GM06990 (cell line): ENCODE data around the gene SPEF2.
"Not testable (repeated sequence)": the region's sequence is repeated elsewhere in the genome, so short reads cannot be mapped to it uniquely, and the experiment has no call there.

Experiments used
- DNase-seq: peaks from one replicate; pipeline ENCODE4 v3.0.0-alpha.2; 2011; ENCODE audit not compliant: insufficient read length; ENCODE audit errors: extremely low read depth
- H3K27me3 ChIP-seq: replicated peaks from 2 replicates; pipeline ENCODE4 v1.6.0; 2011; ENCODE audit warnings: low read length; ENCODE audit not compliant: control insufficient read depth, insufficient read depth
- H3K36me3 ChIP-seq: 2 replicates; pipeline ENCODE4 v1.5.1; 2011; ENCODE audit warnings: low read length; ENCODE audit not compliant: control insufficient read depth, insufficient read depth
- H3K4me3 ChIP-seq: replicated peaks from 2 replicates; pipeline ENCODE4 v1.5.1; 2011; ENCODE audit warnings: low read depth, mild to moderate bottlenecking, control low read depth, low read length
- TF ChIP-seq, protein P1 (sequence below): IDR thresholded peaks from 2 replicates; pipeline ENCODE4 v1.5.1; 2011; ENCODE audit warnings: low read length, control low read depth, mild to moderate bottlenecking, inconsistent platforms; ENCODE audit not compliant: insufficient read depth, poor library complexity, severe bottlenecking

The SPEF2 gene

DNA sequence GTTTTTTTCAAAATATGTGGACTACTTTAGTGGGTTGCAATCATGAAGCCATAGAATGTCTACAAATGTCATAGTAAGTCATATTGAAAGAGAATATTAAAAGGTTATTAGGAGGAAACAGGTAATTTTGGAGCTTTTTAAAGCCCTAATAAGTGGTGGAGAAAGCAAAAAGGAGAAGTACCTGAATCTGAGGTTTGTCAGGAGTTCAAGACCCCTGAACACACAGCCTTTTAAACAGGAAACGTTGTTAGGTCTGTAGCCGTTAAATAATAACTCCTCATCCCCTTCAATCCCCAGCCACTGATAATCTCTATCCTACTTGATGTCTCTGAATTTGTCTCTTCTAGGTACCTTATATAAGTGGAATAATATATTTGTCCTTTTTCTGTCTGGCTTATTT lies 51.1 kb downstream of the SPEF2 start:
- TF ChIP-seq, protein P1, sequence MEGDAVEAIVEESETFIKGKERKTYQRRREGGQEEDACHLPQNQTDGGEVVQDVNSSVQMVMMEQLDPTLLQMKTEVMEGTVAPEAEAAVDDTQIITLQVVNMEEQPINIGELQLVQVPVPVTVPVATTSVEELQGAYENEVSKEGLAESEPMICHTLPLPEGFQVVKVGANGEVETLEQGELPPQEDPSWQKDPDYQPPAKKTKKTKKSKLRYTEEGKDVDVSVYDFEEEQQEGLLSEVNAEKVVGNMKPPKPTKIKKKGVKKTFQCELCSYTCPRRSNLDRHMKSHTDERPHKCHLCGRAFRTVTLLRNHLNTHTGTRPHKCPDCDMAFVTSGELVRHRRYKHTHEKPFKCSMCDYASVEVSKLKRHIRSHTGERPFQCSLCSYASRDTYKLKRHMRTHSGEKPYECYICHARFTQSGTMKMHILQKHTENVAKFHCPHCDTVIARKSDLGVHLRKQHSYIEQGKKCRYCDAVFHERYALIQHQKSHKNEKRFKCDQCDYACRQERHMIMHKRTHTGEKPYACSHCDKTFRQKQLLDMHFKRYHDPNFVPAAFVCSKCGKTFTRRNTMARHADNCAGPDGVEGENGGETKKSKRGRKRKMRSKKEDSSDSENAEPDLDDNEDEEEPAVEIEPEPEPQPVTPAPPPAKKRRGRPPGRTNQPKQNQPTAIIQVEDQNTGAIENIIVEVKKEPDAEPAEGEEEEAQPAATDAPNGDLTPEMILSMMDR = no peak
- Histone ChIP-seq H3K4me3 (no peak overlapping the region), H3K27me3 (no peaks in the 10 kb centered on the region), H3K36me3 (no peaks in the 10 kb centered on the region)
- no peak for DNase-seq

- H3K27me3 ChIP-seq = no peaks in the 10 kb centered on the region
These were observed 54.1 kb downstream of the SPEF2 start for GRCh38 chr5:35671541-35672295.

DNA sequence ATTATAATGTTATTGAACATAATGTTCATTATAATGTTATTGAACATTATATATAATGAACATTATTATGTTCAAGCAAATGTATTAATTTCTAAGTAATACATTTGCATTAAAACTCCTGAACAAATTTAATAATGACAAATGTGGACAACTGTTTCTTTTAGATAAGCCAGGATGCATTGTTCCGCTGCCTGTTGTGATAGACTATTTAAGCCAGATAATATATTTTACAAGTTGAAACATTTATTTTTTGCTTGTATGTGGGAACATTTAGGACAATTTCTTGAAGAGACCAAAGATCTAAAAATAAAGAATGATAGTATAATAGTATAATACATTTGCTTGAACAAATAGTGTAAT lies 54.6 kb downstream of the SPEF2 start:
- DNase-seq, H3K4me3 ChIP-seq, H3K36me3 ChIP-seq, H3K27me3 ChIP-seq: not testable (repeated sequence)

More at GRCh38 chr5:35671541-35672295, 54.1 kb downstream of the SPEF2 start:
- Histone ChIP-seq H3K36me3 (no peaks in the 10 kb centered on the region), H3K4me3 (no peak overlapping the region)
- TF ChIP-seq, protein P1 = no peak
- DNase-seq = no peak

GRCh38 chr5:35672995-35673394 lies 55.3 kb downstream of the SPEF2 start:
- Histone ChIP-seq H3K36me3 (no peaks in the 10 kb centered on the region), H3K4me3 (no peak overlapping the region), H3K27me3 (no peaks in the 10 kb centered on the region)
- TF ChIP-seq, protein P1 = no peak
- DNase-seq = no peak

DNA sequence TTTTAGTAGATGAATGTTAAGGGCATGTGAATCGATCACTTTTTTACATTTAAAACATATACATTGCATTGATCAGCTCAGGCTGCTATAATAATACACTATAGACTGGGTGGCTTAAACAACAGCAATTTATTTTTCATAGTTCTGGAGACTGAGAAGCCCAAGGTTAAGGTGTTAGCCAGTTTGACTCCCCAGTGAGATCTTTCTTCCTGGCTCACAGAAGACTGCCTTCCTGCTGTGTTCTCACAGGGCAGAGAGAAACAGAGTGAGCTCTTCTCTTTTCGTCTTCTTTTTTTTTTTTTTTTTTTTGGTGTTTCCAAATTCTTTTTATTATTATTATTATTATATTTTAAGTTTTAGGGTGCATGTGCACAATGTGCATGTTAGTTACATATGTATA lies 56.4 kb downstream of the SPEF2 start:
- no peaks in the 10 kb centered on the region for H3K27me3 ChIP-seq
- no peaks in the 10 kb centered on the region for H3K36me3 ChIP-seq
- TF ChIP-seq, protein P1 = no peak
- DNase-seq = no peak
- no peak overlapping the region for H3K4me3 ChIP-seq

GRCh38 chr5:35675392-35675791 lies 57.7 kb downstream of the SPEF2 start:
- DNase-seq = no peak
- no peaks in the 10 kb centered on the region for H3K27me3 ChIP-seq
- no peaks in the 10 kb centered on the region for H3K36me3 ChIP-seq
- TF ChIP-seq, protein P1 = no peak
- no peak overlapping the region for H3K4me3 ChIP-seq
